HL-60 (cell line): ENCODE results near the gene CAPN8.

Experiments used
- CTCF ChIP-seq: IDR thresholded peaks from one replicate; pipeline ENCODE4 v1.5.1; 2011; ENCODE audit warnings: low read length, control low read depth, inconsistent platforms; ENCODE audit not compliant: insufficient read depth
- REST ChIP-seq: IDR thresholded peaks from 2 replicates; pipeline ENCODE4 v1.6.1; 2012; ENCODE audit warnings: low read depth; ENCODE audit not compliant: insufficient replicate concordance

DNA sequence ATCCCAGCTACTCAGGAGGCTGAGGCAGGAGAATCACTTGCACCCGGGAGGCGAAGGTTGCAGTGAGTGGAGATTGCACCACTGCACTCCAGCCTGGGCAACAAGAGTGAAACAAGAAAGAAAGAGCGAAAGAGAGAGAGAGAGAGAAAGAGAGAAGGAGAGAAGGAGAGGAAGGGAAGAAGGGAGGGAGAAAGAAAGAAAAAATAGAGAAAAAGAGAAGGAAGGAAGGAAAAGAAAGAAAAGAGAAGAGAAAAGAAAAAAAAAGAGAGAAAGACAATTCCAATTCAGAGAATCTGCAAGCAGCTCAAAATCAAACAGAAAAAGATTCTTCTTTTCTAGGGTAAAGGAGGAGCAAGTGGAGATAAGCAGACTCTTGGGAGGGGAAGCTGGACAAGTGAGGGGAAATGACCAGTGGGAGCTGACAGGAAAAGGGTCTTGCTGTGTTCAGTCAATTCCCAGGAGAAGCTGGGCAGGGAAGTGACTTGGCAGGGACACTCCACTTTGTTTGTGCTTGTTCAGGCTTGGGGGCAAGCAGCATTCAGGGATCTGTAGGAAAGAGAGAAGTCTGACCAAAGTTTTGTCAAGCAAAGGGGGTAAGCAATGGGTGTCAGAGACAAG, 43.3 kb upstream of the CAPN8 start:
- no peak for TF ChIP-seq CTCF
- no peak for TF ChIP-seq REST
